ENCODE data around the gene CCDC183. TPM values are rescaled to one million over a fixed set of nuclear protein-coding genes. Genes with fewer than 3 reads are reported as not detected.

CCDC183 gene
- polyA plus RNA-seq, 2 donors, result 0.32 to 1.1 TPM

GRCh38 chr9:136852664-136853595, 56.8 kb downstream of the CCDC183 start:
- Histone ChIP-seq H3K4me3 (ENCODE audit: low read depth in 1 of 2, low read length in 2 of 2) (no peak overlapping the region), H3K4me1 (ENCODE audit: control insufficient read depth in 2 of 2, insufficient read depth in 2 of 2, low read length in 1 of 2) (peaks cover 3 to 28% of the 10 kb centered on the region in 2 donors)
- WGBS, 2 donors, result 80 to 82% methylated on average over 29 of the region's 29 CpGs

GRCh38 chr9:136853596-136854112, 57.5 kb downstream of the CCDC183 start:
- Histone ChIP-seq H3K4me3 (ENCODE audit: low read depth in 1 of 2, low read length in 2 of 2) (no peak overlapping the region), H3K4me1 (ENCODE audit: control insufficient read depth in 2 of 2, insufficient read depth in 2 of 2, low read length in 1 of 2) (peaks cover 8 to 35% of the 10 kb centered on the region in 2 donors)
- 80 to 86% methylated on average over 18 of the region's 18 CpGs for WGBS, 2 donors

More at GRCh38 chr9:136852664-136853595, 56.8 kb downstream of the CCDC183 start:
- Histone ChIP-seq H3K36me3 (ENCODE audit: control insufficient read depth in 2 of 2, insufficient read depth in 2 of 2, low read length in 1 of 2) (peaks cover 0 to 7% of the 10 kb centered on the region in 2 donors), H3K27ac (ENCODE audit: low read depth in 2 of 2, low read length in 1 of 2) (no peak overlapping the region), H3K9me3 (ENCODE audit: control insufficient read depth in 2 of 2, insufficient read depth in 1 of 2, low read depth in 1 of 2, low read length in 1 of 2) (no peaks in the 10 kb centered on the region), H3K27me3 (ENCODE audit: control insufficient read depth in 1 of 2, insufficient read depth in 2 of 2, low read length in 2 of 2) (no peaks in the 10 kb centered on the region)

GRCh38 chr9:136854113-136854841, 58.1 kb downstream of the CCDC183 start:
- Histone ChIP-seq H3K4me1 (ENCODE audit: control insufficient read depth in 2 of 2, insufficient read depth in 2 of 2, low read length in 1 of 2) (peaks cover 10 to 41% of the 10 kb centered on the region in 2 donors), H3K4me3 (ENCODE audit: low read depth in 1 of 2, low read length in 2 of 2) (no peak overlapping the region), H3K9me3 (ENCODE audit: control insufficient read depth in 2 of 2, insufficient read depth in 1 of 2, low read depth in 1 of 2, low read length in 1 of 2) (no peaks in the 10 kb centered on the region), H3K27me3 (ENCODE audit: control insufficient read depth in 1 of 2, insufficient read depth in 2 of 2, low read length in 2 of 2) (no peaks in the 10 kb centered on the region), H3K27ac (ENCODE audit: low read depth in 2 of 2, low read length in 1 of 2) (no peak overlapping the region), H3K36me3 (ENCODE audit: control insufficient read depth in 2 of 2, insufficient read depth in 2 of 2, low read length in 1 of 2) (peaks cover 0 to 7% of the 10 kb centered on the region in 2 donors)
- 56 to 66% methylated on average over 27 to 30 of the region's 30 CpGs for WGBS, 2 donors

More at GRCh38 chr9:136853596-136854112, 57.5 kb downstream of the CCDC183 start:
- Histone ChIP-seq H3K27ac (ENCODE audit: low read depth in 2 of 2, low read length in 1 of 2) (no peak overlapping the region), H3K9me3 (ENCODE audit: control insufficient read depth in 2 of 2, insufficient read depth in 1 of 2, low read depth in 1 of 2, low read length in 1 of 2) (no peaks in the 10 kb centered on the region), H3K27me3 (ENCODE audit: control insufficient read depth in 1 of 2, insufficient read depth in 2 of 2, low read length in 2 of 2) (no peaks in the 10 kb centered on the region), H3K36me3 (ENCODE audit: control insufficient read depth in 2 of 2, insufficient read depth in 2 of 2, low read length in 1 of 2) (peaks cover 0 to 7% of the 10 kb centered on the region in 2 donors)

- peaks cover 10 to 42% of the 10 kb centered on the region in 2 donors for H3K4me1 ChIP-seq (ENCODE audit: control insufficient read depth in 2 of 2, insufficient read depth in 2 of 2, low read length in 1 of 2)
- 69 to 80% methylated on average over 23 of the region's 23 CpGs for WGBS, 2 donors
- H3K9me3 ChIP-seq (ENCODE audit: control insufficient read depth in 2 of 2, insufficient read depth in 1 of 2, low read depth in 1 of 2, low read length in 1 of 2), result no peaks in the 10 kb centered on the region
- no peaks in the 10 kb centered on the region for H3K27me3 ChIP-seq (ENCODE audit: control insufficient read depth in 1 of 2, insufficient read depth in 2 of 2, low read length in 2 of 2)
- peaks cover 0 to 7% of the 10 kb centered on the region in 2 donors for H3K36me3 ChIP-seq (ENCODE audit: control insufficient read depth in 2 of 2, insufficient read depth in 2 of 2, low read length in 1 of 2)
- H3K27ac ChIP-seq (ENCODE audit: low read depth in 2 of 2, low read length in 1 of 2), result no peak overlapping the region
- H3K4me3 ChIP-seq (ENCODE audit: low read depth in 1 of 2, low read length in 2 of 2), result no peak overlapping the region
These were observed 58.8 kb downstream of the CCDC183 start for GRCh38 chr9:136854842-136855460.

GRCh38 chr9:136855461-136856078, 59.4 kb downstream of the CCDC183 start:
- Histone ChIP-seq H3K4me3 (ENCODE audit: low read depth in 1 of 2, low read length in 2 of 2) (no peak overlapping the region), H3K4me1 (ENCODE audit: control insufficient read depth in 2 of 2, insufficient read depth in 2 of 2, low read length in 1 of 2) (peaks cover 10 to 36% of the 10 kb centered on the region in 2 donors), H3K36me3 (ENCODE audit: control insufficient read depth in 2 of 2, insufficient read depth in 2 of 2, low read length in 1 of 2) (peaks cover 0 to 6% of the 10 kb centered on the region in 2 donors), H3K27me3 (ENCODE audit: control insufficient read depth in 1 of 2, insufficient read depth in 2 of 2, low read length in 2 of 2) (no peaks in the 10 kb centered on the region), H3K9me3 (ENCODE audit: control insufficient read depth in 2 of 2, insufficient read depth in 1 of 2, low read depth in 1 of 2, low read length in 1 of 2) (no peaks in the 10 kb centered on the region), H3K27ac (ENCODE audit: low read depth in 2 of 2, low read length in 1 of 2) (no peak overlapping the region)
- 78 to 85% methylated on average over 24 to 26 of the region's 26 CpGs for WGBS, 2 donors

- WGBS, 2 donors, result 66 to 71% methylated on average over 15 of the region's 15 CpGs
- no peaks in the 10 kb centered on the region for H3K27me3 ChIP-seq (ENCODE audit: control insufficient read depth in 1 of 2, insufficient read depth in 2 of 2, low read length in 2 of 2)
- no peak overlapping the region for H3K27ac ChIP-seq (ENCODE audit: low read depth in 2 of 2, low read length in 1 of 2)
- peaks cover 4 to 8% of the 10 kb centered on the region in 2 donors for H3K36me3 ChIP-seq (ENCODE audit: control insufficient read depth in 2 of 2, insufficient read depth in 2 of 2, low read length in 1 of 2)
- H3K4me3 ChIP-seq (ENCODE audit: low read depth in 1 of 2, low read length in 2 of 2), result no peak overlapping the region
- no peaks in the 10 kb centered on the region for H3K9me3 ChIP-seq (ENCODE audit: control insufficient read depth in 2 of 2, insufficient read depth in 1 of 2, low read depth in 1 of 2, low read length in 1 of 2)
- peaks cover 10 to 31% of the 10 kb centered on the region in 2 donors for H3K4me1 ChIP-seq (ENCODE audit: control insufficient read depth in 2 of 2, insufficient read depth in 2 of 2, low read length in 1 of 2)
These were observed 59.9 kb downstream of the CCDC183 start for GRCh38 chr9:136856079-136856476.

- 78 to 79% methylated on average over 14 of the region's 14 CpGs for WGBS, 2 donors
- peaks cover 10 to 31% of the 10 kb centered on the region in 2 donors for H3K4me1 ChIP-seq (ENCODE audit: control insufficient read depth in 2 of 2, insufficient read depth in 2 of 2, low read length in 1 of 2)
- peaks cover 8 to 13% of the 10 kb centered on the region in 2 donors for H3K36me3 ChIP-seq (ENCODE audit: control insufficient read depth in 2 of 2, insufficient read depth in 2 of 2, low read length in 1 of 2)
These were observed 60.5 kb downstream of the CCDC183 start for GRCh38 chr9:136856541-136857141.

GRCh38 chr9:136857166-136857565, 61.0 kb downstream of the CCDC183 start:
- Histone ChIP-seq H3K27me3 (ENCODE audit: control insufficient read depth in 1 of 2, insufficient read depth in 2 of 2, low read length in 2 of 2) (no peaks in the 10 kb centered on the region), H3K27ac (ENCODE audit: low read depth in 2 of 2, low read length in 1 of 2) (no peak overlapping the region), H3K4me1 (ENCODE audit: control insufficient read depth in 2 of 2, insufficient read depth in 2 of 2, low read length in 1 of 2) (peaks cover 10 to 31% of the 10 kb centered on the region in 2 donors), H3K36me3 (ENCODE audit: control insufficient read depth in 2 of 2, insufficient read depth in 2 of 2, low read length in 1 of 2) (peaks cover 8 to 18% of the 10 kb centered on the region in 2 donors), H3K9me3 (ENCODE audit: control insufficient read depth in 2 of 2, insufficient read depth in 1 of 2, low read depth in 1 of 2, low read length in 1 of 2) (no peaks in the 10 kb centered on the region), H3K4me3 (ENCODE audit: low read depth in 1 of 2, low read length in 2 of 2) (no peak overlapping the region)
- 80 to 86% methylated on average over 19 of the region's 19 CpGs for WGBS, 2 donors

More at GRCh38 chr9:136856541-136857141, 60.5 kb downstream of the CCDC183 start:
- Histone ChIP-seq H3K27ac (ENCODE audit: low read depth in 2 of 2, low read length in 1 of 2) (no peak overlapping the region), H3K27me3 (ENCODE audit: control insufficient read depth in 1 of 2, insufficient read depth in 2 of 2, low read length in 2 of 2) (no peaks in the 10 kb centered on the region), H3K4me3 (ENCODE audit: low read depth in 1 of 2, low read length in 2 of 2) (no peak overlapping the region), H3K9me3 (ENCODE audit: control insufficient read depth in 2 of 2, insufficient read depth in 1 of 2, low read depth in 1 of 2, low read length in 1 of 2) (no peaks in the 10 kb centered on the region)
